ENCODE data around the gene CRLF1. TPM values are rescaled to one million over a fixed set of nuclear protein-coding genes. Genes with fewer than 3 reads are reported as not detected.
A peak's percentile ranks its signal among the peaks of the same experiment; 100 is the strongest.
"Not testable (repeated sequence)": the region's sequence is repeated elsewhere in the genome, so short reads cannot be mapped to it uniquely, and the experiment has no call there.

The CRLF1 gene
- total RNA-seq, 2 donors from 2014 or later = not detected

GRCh38 chr19:18601875-18602274 is 4.7 kb downstream of the CRLF1 start:
- Mint-ChIP-seq H3K27me3 (ENCODE audit: low read depth) (peaks cover 38% of the 10 kb centered on the region), H3K27ac (no peak overlapping the region), H3K4me3 (no peak overlapping the region), H3K4me1 (ENCODE audit: low read depth) (peaks cover 6% of the 10 kb centered on the region), H3K9me3 (no peaks in the 10 kb centered on the region), H3K36me3 (ENCODE audit: insufficient read depth in 2 of 2) (no peaks in the 10 kb centered on the region)
- DNase-seq = no peak
- ATAC-seq (replicated peaks in 1 of 2) = no peak

- Mint-ChIP-seq H3K27me3 (ENCODE audit: low read depth) (peaks cover 38% of the 10 kb centered on the region), H3K4me1 (ENCODE audit: low read depth) (peaks cover 14% of the 10 kb centered on the region)
- not testable (repeated sequence) for H3K27ac Mint-ChIP-seq; H3K4me3 Mint-ChIP-seq; DNase-seq; H3K36me3 Mint-ChIP-seq (ENCODE audit: insufficient read depth in 2 of 2); ATAC-seq (replicated peaks in 1 of 2); H3K9me3 Mint-ChIP-seq
Measured at GRCh38 chr19:18600692-18601397, 5.8 kb downstream of the CRLF1 start.

GRCh38 chr19:18599485-18599884 is 7.1 kb downstream of the CRLF1 start:
- Mint-ChIP-seq H3K27me3 (ENCODE audit: low read depth) (peaks cover 32% of the 10 kb centered on the region), H3K9me3 (no peaks in the 10 kb centered on the region), H3K4me1 (ENCODE audit: low read depth) (peaks cover 17% of the 10 kb centered on the region), H3K4me3 (no peak overlapping the region), H3K36me3 (ENCODE audit: insufficient read depth in 2 of 2) (no peaks in the 10 kb centered on the region), H3K27ac (no peak overlapping the region)
- DNase-seq = no peak
- no peak for ATAC-seq (replicated peaks in 1 of 2)

- Mint-ChIP-seq H3K9me3 (no peaks in the 10 kb centered on the region), H3K4me3 (no peak overlapping the region), H3K4me1 (ENCODE audit: low read depth) (peaks cover 25% of the 10 kb centered on the region), H3K27ac (no peak overlapping the region), H3K27me3 (ENCODE audit: low read depth) (peaks cover 25% of the 10 kb centered on the region), H3K36me3 (ENCODE audit: insufficient read depth in 2 of 2) (no peaks in the 10 kb centered on the region)
- ATAC-seq (replicated peaks in 1 of 2) = no peak
- no peak for DNase-seq
Measured at GRCh38 chr19:18597809-18598660, 8.6 kb downstream of the CRLF1 start.

GRCh38 chr19:18596752-18597157 is 9.8 kb downstream of the CRLF1 start:
- Mint-ChIP-seq H3K4me3 (no peak overlapping the region), H3K27me3 (ENCODE audit: low read depth) (peaks cover 14% of the 10 kb centered on the region), H3K4me1 (ENCODE audit: low read depth) (peaks cover 25% of the 10 kb centered on the region), H3K9me3 (no peaks in the 10 kb centered on the region), H3K36me3 (ENCODE audit: insufficient read depth in 2 of 2) (no peaks in the 10 kb centered on the region), H3K27ac (no peak overlapping the region)
- DNase-seq = peak in 1 of 2 donors; percentile 34
- ATAC-seq (replicated peaks in 1 of 2) = peak; percentile 16 to 26

GRCh38 chr19:18595475-18595874 is 11.1 kb downstream of the CRLF1 start:
- peaks cover 0 to 2% of the 10 kb centered on the region in 2 donors for H3K36me3 Mint-ChIP-seq (ENCODE audit: insufficient read depth in 2 of 2)
- H3K9me3 Mint-ChIP-seq = no peaks in the 10 kb centered on the region
- H3K27ac Mint-ChIP-seq = no peak overlapping the region
- peaks cover 30% of the 10 kb centered on the region for H3K4me1 Mint-ChIP-seq (ENCODE audit: low read depth)
- peaks cover 11% of the 10 kb centered on the region for H3K27me3 Mint-ChIP-seq (ENCODE audit: low read depth)
- peak overlapping the region; percentile 23 to 58 for H3K4me3 Mint-ChIP-seq
- DNase-seq (no peak), ATAC-seq (replicated peaks in 1 of 2) (no peak)

GRCh38 chr19:18594824-18595373 is 11.7 kb downstream of the CRLF1 start:
- ATAC-seq (replicated peaks in 1 of 2) (peak in 1 of 2 donors; percentile 4), DNase-seq (no peak)
- Mint-ChIP-seq H3K4me1 (ENCODE audit: low read depth) (peaks cover 35% of the 10 kb centered on the region), H3K27me3 (ENCODE audit: low read depth) (peaks cover 11% of the 10 kb centered on the region), H3K27ac (no peak overlapping the region), H3K36me3 (ENCODE audit: insufficient read depth in 2 of 2) (peaks cover 0 to 2% of the 10 kb centered on the region in 2 donors), H3K4me3 (peak overlapping the region; percentile 74 to 87), H3K9me3 (no peaks in the 10 kb centered on the region)

GRCh38 chr19:18594096-18594823 is 12.3 kb downstream of the CRLF1 start:
- no peak overlapping the region for H3K27ac Mint-ChIP-seq
- peak; percentile 82 to 88 for DNase-seq
- H3K36me3 Mint-ChIP-seq (ENCODE audit: insufficient read depth in 2 of 2) = peaks cover 0 to 2% of the 10 kb centered on the region in 2 donors
- peak overlapping the region; percentile 74 to 87 for H3K4me3 Mint-ChIP-seq
- no peaks in the 10 kb centered on the region for H3K9me3 Mint-ChIP-seq
- peak; percentile 65 to 74 for ATAC-seq (replicated peaks in 1 of 2)
- peaks cover 40% of the 10 kb centered on the region for H3K4me1 Mint-ChIP-seq (ENCODE audit: low read depth)
- H3K27me3 Mint-ChIP-seq (ENCODE audit: low read depth) = peaks cover 9% of the 10 kb centered on the region

GRCh38 chr19:18593367-18594095 is 13.1 kb downstream of the CRLF1 start:
- peaks cover 5% of the 10 kb centered on the region for H3K27me3 Mint-ChIP-seq (ENCODE audit: low read depth)
- peaks cover 0 to 2% of the 10 kb centered on the region in 2 donors for H3K36me3 Mint-ChIP-seq (ENCODE audit: insufficient read depth in 2 of 2)
- peaks cover 40% of the 10 kb centered on the region for H3K4me1 Mint-ChIP-seq (ENCODE audit: low read depth)
- H3K9me3 Mint-ChIP-seq = no peaks in the 10 kb centered on the region
- H3K27ac Mint-ChIP-seq = no peak overlapping the region
- ATAC-seq (replicated peaks in 1 of 2) = no peak
- H3K4me3 Mint-ChIP-seq = peak overlapping the region; percentile 62 to 87
- no peak for DNase-seq

- H3K27ac Mint-ChIP-seq; H3K4me3 Mint-ChIP-seq; H3K27me3 Mint-ChIP-seq (ENCODE audit: low read depth); H3K9me3 Mint-ChIP-seq; H3K36me3 Mint-ChIP-seq (ENCODE audit: insufficient read depth in 2 of 2); DNase-seq; ATAC-seq (replicated peaks in 1 of 2): not testable (repeated sequence)
- H3K4me1 Mint-ChIP-seq (ENCODE audit: low read depth) = peaks cover 47% of the 10 kb centered on the region
Measured at GRCh38 chr19:18592732-18593131, 13.9 kb downstream of the CRLF1 start.

GRCh38 chr19:18591735-18592385 is 14.7 kb downstream of the CRLF1 start:
- no peak for DNase-seq
- no peaks in the 10 kb centered on the region for H3K9me3 Mint-ChIP-seq
- H3K36me3 Mint-ChIP-seq (ENCODE audit: insufficient read depth in 2 of 2) = peaks cover 0 to 2% of the 10 kb centered on the region in 2 donors

More at GRCh38 chr19:18591735-18592385, 14.7 kb downstream of the CRLF1 start:
- Mint-ChIP-seq H3K27ac (no peak overlapping the region), H3K4me3 (no peak overlapping the region), H3K4me1 (ENCODE audit: low read depth) (peaks cover 52% of the 10 kb centered on the region), H3K27me3 (ENCODE audit: low read depth) (peaks cover 5% of the 10 kb centered on the region)
- ATAC-seq (replicated peaks in 1 of 2) = no peak
